ENCODE data around the gene SLC25A22.

SLC25A22 gene

GRCh38 chr11:790721-791564, 7.1 kb downstream of the SLC25A22 start:
- H3K27ac ChIP-seq (ENCODE audit: low read depth, low read length), result no peak overlapping the region
- H3K36me3 ChIP-seq (ENCODE audit: control insufficient read depth in 5 of 5, insufficient read depth in 5 of 5, low read length in 5 of 5), result peaks cover 0 to 15% (median 7%) of the 10 kb centered on the region in 5 donors
- H3K4me3 ChIP-seq (ENCODE audit: low read depth in 1 of 5, low read length in 5 of 5), result no peak overlapping the region
- peaks cover 7 to 22% (median 12%) of the 10 kb centered on the region in 5 donors for H3K27me3 ChIP-seq (ENCODE audit: control insufficient read depth in 5 of 5, insufficient read depth in 4 of 5, low read length in 5 of 5)
- peaks cover 0 to 30% (median 14%) of the 10 kb centered on the region in 5 donors for H3K4me1 ChIP-seq (ENCODE audit: control insufficient read depth in 5 of 5, insufficient read depth in 5 of 5, low read length in 5 of 5)
- no peak overlapping the region for H3K9ac ChIP-seq (ENCODE audit: low read length in 5 of 5)
- no peaks in the 10 kb centered on the region for H3K9me3 ChIP-seq (ENCODE audit: control insufficient read depth in 5 of 5, low read length in 5 of 5)

GRCh38 chr11:789943-790342, 8.1 kb downstream of the SLC25A22 start, which contains the start of gene CEND1:
TSS of gene CEND1 (minus strand) at chr11:790090. CDS start at chr11:788576, 1,514 bp downstream.
- Histone ChIP-seq H3K27ac (ENCODE audit: low read depth, low read length) (no peak within 1 kb of the TSS), H3K27me3 (ENCODE audit: control insufficient read depth in 5 of 5, insufficient read depth in 4 of 5, low read length in 5 of 5) (peaks cover 7 to 22% (median 12%) of the 10 kb centered on the region in 5 donors), H3K36me3 (ENCODE audit: control insufficient read depth in 5 of 5, insufficient read depth in 5 of 5, low read length in 5 of 5) (peaks cover 0 to 20% (median 7%) of the 10 kb centered on the region in 5 donors), H3K4me3 (ENCODE audit: low read depth in 1 of 5, low read length in 5 of 5) (no peak within 1 kb of the TSS), H3K9me3 (ENCODE audit: control insufficient read depth in 5 of 5, low read length in 5 of 5) (no peaks in the 10 kb centered on the region), H3K9ac (ENCODE audit: low read length in 5 of 5) (no peak within 1 kb of the TSS), H3K4me1 (ENCODE audit: control insufficient read depth in 5 of 5, insufficient read depth in 5 of 5, low read length in 5 of 5) (peaks cover 0 to 20% (median 4%) of the 10 kb centered on the region in 5 donors)

- H3K36me3 ChIP-seq (ENCODE audit: control insufficient read depth in 5 of 5, insufficient read depth in 5 of 5, low read length in 5 of 5), result peaks cover 0 to 22% (median 7%) of the 10 kb centered on the region in 5 donors
- peaks cover 0 to 13% (median 0%) of the 10 kb centered on the region in 5 donors for H3K4me1 ChIP-seq (ENCODE audit: control insufficient read depth in 5 of 5, insufficient read depth in 5 of 5, low read length in 5 of 5)
- no peak overlapping the region for H3K9ac ChIP-seq (ENCODE audit: low read length in 5 of 5)
- no peak overlapping the region for H3K27ac ChIP-seq (ENCODE audit: low read depth, low read length)
- no peak overlapping the region for H3K4me3 ChIP-seq (ENCODE audit: low read depth in 1 of 5, low read length in 5 of 5)
- no peaks in the 10 kb centered on the region for H3K9me3 ChIP-seq (ENCODE audit: control insufficient read depth in 5 of 5, low read length in 5 of 5)
- peaks cover 7 to 22% (median 12%) of the 10 kb centered on the region in 5 donors for H3K27me3 ChIP-seq (ENCODE audit: control insufficient read depth in 5 of 5, insufficient read depth in 4 of 5, low read length in 5 of 5)
Measured at GRCh38 chr11:788953-789940, 8.8 kb downstream of the SLC25A22 start.

GRCh38 chr11:788009-788640, 10.0 kb downstream of the SLC25A22 start:
- Histone ChIP-seq H3K9me3 (ENCODE audit: control insufficient read depth in 5 of 5, low read length in 5 of 5) (no peaks in the 10 kb centered on the region), H3K4me3 (ENCODE audit: low read depth in 1 of 5, low read length in 5 of 5) (no peak overlapping the region), H3K27me3 (ENCODE audit: control insufficient read depth in 5 of 5, insufficient read depth in 4 of 5, low read length in 5 of 5) (peaks cover 7 to 22% (median 12%) of the 10 kb centered on the region in 5 donors)

GRCh38 chr11:787084-787675, 10.9 kb downstream of the SLC25A22 start:
- peaks cover 0 to 26% (median 5%) of the 10 kb centered on the region in 5 donors for H3K36me3 ChIP-seq (ENCODE audit: control insufficient read depth in 5 of 5, insufficient read depth in 5 of 5, low read length in 5 of 5)
- H3K27me3 ChIP-seq (ENCODE audit: control insufficient read depth in 5 of 5, insufficient read depth in 4 of 5, low read length in 5 of 5), result peaks cover 7 to 22% (median 12%) of the 10 kb centered on the region in 5 donors
- H3K4me3 ChIP-seq (ENCODE audit: low read depth in 1 of 5, low read length in 5 of 5), result no peak overlapping the region
- H3K9ac ChIP-seq (ENCODE audit: low read length in 5 of 5), result no peak overlapping the region
- H3K4me1 ChIP-seq (ENCODE audit: control insufficient read depth in 5 of 5, insufficient read depth in 5 of 5, low read length in 5 of 5), result peaks cover 2 to 18% (median 3%) of the 10 kb centered on the region in 5 donors
- no peaks in the 10 kb centered on the region for H3K9me3 ChIP-seq (ENCODE audit: control insufficient read depth in 5 of 5, low read length in 5 of 5)
- H3K27ac ChIP-seq (ENCODE audit: low read depth, low read length), result no peak overlapping the region

More at GRCh38 chr11:788009-788640, 10.0 kb downstream of the SLC25A22 start:
- Histone ChIP-seq H3K4me1 (ENCODE audit: control insufficient read depth in 5 of 5, insufficient read depth in 5 of 5, low read length in 5 of 5) (peaks cover 2 to 12% (median 3%) of the 10 kb centered on the region in 5 donors), H3K36me3 (ENCODE audit: control insufficient read depth in 5 of 5, insufficient read depth in 5 of 5, low read length in 5 of 5) (peaks cover 0 to 29% (median 7%) of the 10 kb centered on the region in 5 donors), H3K9ac (ENCODE audit: low read length in 5 of 5) (no peak overlapping the region), H3K27ac (ENCODE audit: low read depth, low read length) (no peak overlapping the region)

- Histone ChIP-seq H3K4me1 (ENCODE audit: control insufficient read depth in 5 of 5, insufficient read depth in 5 of 5, low read length in 5 of 5) (peaks cover 2 to 18% (median 3%) of the 10 kb centered on the region in 5 donors), H3K9me3 (ENCODE audit: control insufficient read depth in 5 of 5, low read length in 5 of 5) (no peaks in the 10 kb centered on the region), H3K27ac (ENCODE audit: low read depth, low read length) (no peak overlapping the region), H3K4me3 (ENCODE audit: low read depth in 1 of 5, low read length in 5 of 5) (no peak overlapping the region), H3K36me3 (ENCODE audit: control insufficient read depth in 5 of 5, insufficient read depth in 5 of 5, low read length in 5 of 5) (peaks cover 0 to 22% (median 0%) of the 10 kb centered on the region in 5 donors), H3K9ac (ENCODE audit: low read length in 5 of 5) (no peak overlapping the region), H3K27me3 (ENCODE audit: control insufficient read depth in 5 of 5, insufficient read depth in 4 of 5, low read length in 5 of 5) (peaks cover 7 to 22% (median 12%) of the 10 kb centered on the region in 5 donors)
Measured at GRCh38 chr11:786235-787083, 11.6 kb downstream of the SLC25A22 start.

- Histone ChIP-seq H3K9me3 (ENCODE audit: control insufficient read depth in 5 of 5, low read length in 5 of 5) (no peaks in the 10 kb centered on the region), H3K4me1 (ENCODE audit: control insufficient read depth in 5 of 5, insufficient read depth in 5 of 5, low read length in 5 of 5) (peaks cover 2 to 25% (median 5%) of the 10 kb centered on the region in 5 donors), H3K9ac (ENCODE audit: low read length in 5 of 5) (peak overlapping the region in 1 of 5 donors; percentile 41), H3K4me3 (ENCODE audit: low read depth in 1 of 5, low read length in 5 of 5) (peak overlapping the region in 1 of 5 donors; percentile 42), H3K36me3 (ENCODE audit: control insufficient read depth in 5 of 5, insufficient read depth in 5 of 5, low read length in 5 of 5) (peaks cover 0 to 31% (median 6%) of the 10 kb centered on the region in 5 donors), H3K27ac (ENCODE audit: low read depth, low read length) (no peak overlapping the region), H3K27me3 (ENCODE audit: control insufficient read depth in 5 of 5, insufficient read depth in 4 of 5, low read length in 5 of 5) (peaks cover 0 to 11% (median 3%) of the 10 kb centered on the region in 5 donors)
Measured at GRCh38 chr11:783581-784015, 14.5 kb downstream of the SLC25A22 start.

GRCh38 chr11:782264-783174, 15.6 kb downstream of the SLC25A22 start:
- H3K4me3 ChIP-seq (ENCODE audit: low read depth in 1 of 5, low read length in 5 of 5), result no peak overlapping the region
- no peak overlapping the region for H3K27ac ChIP-seq (ENCODE audit: low read depth, low read length)
- H3K9me3 ChIP-seq (ENCODE audit: control insufficient read depth in 5 of 5, low read length in 5 of 5), result no peaks in the 10 kb centered on the region
- H3K27me3 ChIP-seq (ENCODE audit: control insufficient read depth in 5 of 5, insufficient read depth in 4 of 5, low read length in 5 of 5), result peaks cover 0 to 3% (median 0%) of the 10 kb centered on the region in 5 donors
- H3K4me1 ChIP-seq (ENCODE audit: control insufficient read depth in 5 of 5, insufficient read depth in 5 of 5, low read length in 5 of 5), result peaks cover 4 to 35% (median 15%) of the 10 kb centered on the region in 5 donors
- no peak overlapping the region for H3K9ac ChIP-seq (ENCODE audit: low read length in 5 of 5)
- peaks cover 0 to 31% (median 6%) of the 10 kb centered on the region in 5 donors for H3K36me3 ChIP-seq (ENCODE audit: control insufficient read depth in 5 of 5, insufficient read depth in 5 of 5, low read length in 5 of 5)

Data from subcutaneous abdominal adipose tissue (tissue), 5 donors.